GM12892 (cell line): ENCODE data around the gene LRCH4.

Experiments
- POLR2A ChIP-seq: IDR thresholded peaks from 2 replicates; pipeline ENCODE4 v1.6.1; 2011; ENCODE audit warnings: low read depth, low read length, control low read depth
- POLR2AphosphoS5 ChIP-seq: IDR thresholded peaks from 2 replicates; pipeline ENCODE4 v1.6.1; 2011; ENCODE audit warnings: low read depth, low read length, control low read depth

- TF ChIP-seq POLR2AphosphoS5: no peak
- TF ChIP-seq POLR2A: no peak
Measured at GRCh38 chr7:100573691-100574361, 12.1 kb downstream of the LRCH4 start, which contains the start of gene SAP25.
